Measurements from ENCODE around the gene INSYN2B.
"Not testable (repeated sequence)": the region's sequence is repeated elsewhere in the genome, so short reads cannot be mapped to it uniquely, and the experiment has no call there.

DNA sequence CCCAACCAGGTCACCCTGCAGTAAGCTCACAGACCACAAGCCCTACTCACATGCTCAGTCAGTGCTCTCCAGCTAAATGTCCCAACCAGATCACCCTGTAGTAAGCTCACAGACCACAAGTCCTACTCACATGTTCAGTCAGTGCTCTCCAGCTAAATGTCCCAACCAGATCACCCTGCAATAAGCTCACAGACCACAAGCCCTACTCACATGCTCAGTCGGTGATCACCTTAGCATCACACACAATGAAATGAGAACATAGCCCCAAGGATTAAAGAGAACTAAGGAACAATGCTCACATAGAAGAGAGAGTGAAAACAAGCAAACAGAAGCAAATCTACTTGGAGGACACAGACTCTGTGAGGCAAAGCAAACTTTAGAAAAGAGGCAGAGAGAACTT, 145.8 kb downstream of the INSYN2B start:
- TF ChIP-seq, protein P1, sequence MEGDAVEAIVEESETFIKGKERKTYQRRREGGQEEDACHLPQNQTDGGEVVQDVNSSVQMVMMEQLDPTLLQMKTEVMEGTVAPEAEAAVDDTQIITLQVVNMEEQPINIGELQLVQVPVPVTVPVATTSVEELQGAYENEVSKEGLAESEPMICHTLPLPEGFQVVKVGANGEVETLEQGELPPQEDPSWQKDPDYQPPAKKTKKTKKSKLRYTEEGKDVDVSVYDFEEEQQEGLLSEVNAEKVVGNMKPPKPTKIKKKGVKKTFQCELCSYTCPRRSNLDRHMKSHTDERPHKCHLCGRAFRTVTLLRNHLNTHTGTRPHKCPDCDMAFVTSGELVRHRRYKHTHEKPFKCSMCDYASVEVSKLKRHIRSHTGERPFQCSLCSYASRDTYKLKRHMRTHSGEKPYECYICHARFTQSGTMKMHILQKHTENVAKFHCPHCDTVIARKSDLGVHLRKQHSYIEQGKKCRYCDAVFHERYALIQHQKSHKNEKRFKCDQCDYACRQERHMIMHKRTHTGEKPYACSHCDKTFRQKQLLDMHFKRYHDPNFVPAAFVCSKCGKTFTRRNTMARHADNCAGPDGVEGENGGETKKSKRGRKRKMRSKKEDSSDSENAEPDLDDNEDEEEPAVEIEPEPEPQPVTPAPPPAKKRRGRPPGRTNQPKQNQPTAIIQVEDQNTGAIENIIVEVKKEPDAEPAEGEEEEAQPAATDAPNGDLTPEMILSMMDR (IDR thresholded peaks at IDR 0.05 in 8 of 11, conservative IDR thresholded peaks at IDR 0.05 in 3 of 11): not testable (repeated sequence)
- not testable (repeated sequence) for TF ChIP-seq POLR2A, POLR2AphosphoS5 (IDR thresholded peaks at IDR 0.05)

All from spleen (tissue), 7 donors.